Stimulated activated CD8-positive, alpha-beta memory T cell treated with anti-CD3 and anti-CD28 coated beads, Interleukin-4, amount 100 ng/mL, for 48 hours (primary cell): ENCODE data around the gene PARS2.

ENCODE experiments used
- DNase-seq: peaks from one replicate; pipeline ENCODE4 v3.0.0-alpha.2; 2020

Gene PARS2

GRCh38 chr1:54721719-54722118 lies 42.6 kb downstream of the PARS2 start:
- no peak for DNase-seq

DNA sequence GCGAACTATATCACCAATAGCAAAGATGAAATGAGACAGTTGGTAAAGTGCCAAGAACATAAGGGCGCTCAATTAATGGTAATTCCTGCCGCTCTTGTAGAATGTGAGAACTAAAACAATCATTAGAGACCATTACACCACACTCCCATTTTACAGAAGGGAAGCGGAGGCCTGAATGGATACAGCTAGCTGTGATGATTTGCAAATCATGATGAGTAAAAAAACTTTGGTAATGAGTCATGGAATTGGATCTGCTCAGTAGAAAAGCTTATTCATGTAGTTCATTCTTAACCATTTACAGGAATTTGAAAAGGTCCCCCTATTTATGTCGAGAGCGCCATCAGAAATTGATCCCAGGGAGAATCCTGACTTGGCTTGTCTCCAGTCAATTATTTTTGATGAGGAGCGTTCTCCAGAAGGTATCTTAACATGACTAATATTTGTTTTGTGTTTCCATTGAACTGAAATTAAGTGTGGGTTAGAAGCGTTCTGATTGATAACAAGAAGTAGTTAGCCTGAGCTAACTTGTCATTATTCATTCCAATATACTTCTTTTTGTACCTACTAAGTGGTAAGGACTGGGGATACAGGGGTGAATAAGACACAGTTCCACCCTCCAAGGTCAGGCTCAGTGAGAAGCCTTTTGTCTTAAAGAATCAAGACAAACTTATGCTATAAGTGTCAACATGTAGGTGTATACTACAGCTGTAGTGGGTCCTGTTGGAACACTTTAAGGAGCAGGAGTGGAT lies 47.9 kb downstream of the PARS2 start:
- peak; percentile 30 for DNase-seq

DNA sequence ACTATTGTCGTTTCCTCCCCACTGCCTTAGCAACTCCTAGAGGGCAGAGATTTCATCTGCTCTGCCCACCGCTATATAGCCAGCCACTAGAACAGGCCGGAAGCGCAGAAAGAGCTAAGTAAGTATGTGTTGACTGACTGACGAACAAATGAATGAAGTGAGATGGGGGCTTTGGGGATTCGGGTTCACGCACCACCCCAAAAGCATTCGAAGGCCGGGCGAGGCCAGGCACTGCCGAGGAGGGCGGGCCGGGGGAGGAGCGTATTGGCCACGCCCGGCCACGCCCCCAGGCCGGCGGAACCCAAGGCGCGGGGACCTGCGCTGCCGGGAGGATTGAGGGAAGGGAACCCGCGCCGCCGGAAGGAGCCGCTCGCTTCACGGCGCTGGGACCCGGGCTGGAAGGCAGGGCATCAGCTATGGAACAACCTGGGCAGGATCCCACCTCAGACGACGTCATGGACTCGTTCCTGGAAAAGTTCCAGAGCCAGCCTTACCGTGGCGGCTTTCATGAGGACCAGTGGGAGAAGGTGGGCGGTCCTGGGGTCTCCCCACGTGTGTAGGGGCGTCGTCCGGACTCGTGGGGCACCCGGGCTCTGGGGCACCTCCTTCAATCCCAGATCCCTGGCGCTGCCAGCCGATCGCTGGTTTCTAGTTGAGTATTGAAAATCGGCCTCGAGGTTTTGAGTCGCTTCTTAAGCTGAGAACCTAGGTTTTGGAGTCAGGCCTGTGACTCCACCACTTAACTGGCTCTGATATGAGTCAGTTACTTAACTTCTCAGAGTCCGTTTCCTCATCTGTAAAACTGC lies 48.6 kb downstream of the PARS2 start, which contains the start of gene TTC4:
TSS of gene TTC4 (plus strand) at position 369 of the 806 bp plus-strand sequence. CDS start at position 417, 48 bp downstream.
- DNase-seq, result peak; percentile 87

DNA sequence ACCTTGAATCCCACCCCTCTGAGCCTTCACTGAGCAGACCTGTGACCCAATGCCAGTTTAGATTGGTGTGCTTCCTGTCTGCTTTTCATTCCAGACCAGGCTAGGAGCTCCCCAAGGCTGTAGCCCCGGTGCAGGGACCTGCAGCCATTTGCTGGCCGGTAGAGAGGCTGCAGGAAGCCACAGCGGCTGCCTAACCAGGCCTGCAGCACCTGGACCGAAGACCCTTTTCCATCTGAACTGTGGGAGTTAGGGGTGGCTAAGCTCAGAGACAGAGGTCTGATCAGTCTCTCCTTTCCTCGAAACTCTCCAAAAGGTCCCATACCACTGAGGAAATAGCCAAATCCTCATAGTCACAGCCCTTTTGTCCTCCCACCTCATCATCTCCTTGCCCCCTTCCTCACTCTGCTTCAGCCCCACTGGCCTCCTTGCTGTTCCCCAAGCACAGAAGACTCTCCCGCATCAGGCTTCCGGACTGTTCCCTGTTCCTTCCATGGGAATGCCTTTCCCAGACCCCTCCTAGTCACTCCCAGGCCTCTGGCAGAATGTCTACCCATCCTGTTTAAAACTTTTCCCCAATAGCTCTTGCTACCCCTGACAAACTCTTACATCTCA lies 49.3 kb downstream of the PARS2 start:
- no peak for DNase-seq

DNA sequence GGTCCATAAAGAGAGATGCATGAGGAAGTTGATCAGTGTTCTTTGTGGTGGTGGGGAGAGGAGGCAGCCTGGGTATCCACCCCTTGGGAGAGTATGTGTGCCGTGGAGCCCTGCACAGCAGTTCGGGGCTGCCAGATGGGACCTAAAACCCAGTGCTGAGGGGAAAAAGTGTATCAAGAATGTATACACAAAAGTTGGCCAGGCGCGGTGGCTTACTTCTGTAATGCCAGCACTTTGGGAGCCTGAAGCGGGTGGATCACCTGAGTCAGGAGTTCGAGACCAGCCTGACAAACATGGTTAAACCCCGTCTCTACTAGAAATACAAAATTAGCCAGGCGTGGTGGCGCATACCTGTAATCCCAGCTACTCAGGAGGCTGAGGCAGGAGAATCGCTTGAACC lies 52.8 kb downstream of the PARS2 start:
- no peak for DNase-seq

DNA sequence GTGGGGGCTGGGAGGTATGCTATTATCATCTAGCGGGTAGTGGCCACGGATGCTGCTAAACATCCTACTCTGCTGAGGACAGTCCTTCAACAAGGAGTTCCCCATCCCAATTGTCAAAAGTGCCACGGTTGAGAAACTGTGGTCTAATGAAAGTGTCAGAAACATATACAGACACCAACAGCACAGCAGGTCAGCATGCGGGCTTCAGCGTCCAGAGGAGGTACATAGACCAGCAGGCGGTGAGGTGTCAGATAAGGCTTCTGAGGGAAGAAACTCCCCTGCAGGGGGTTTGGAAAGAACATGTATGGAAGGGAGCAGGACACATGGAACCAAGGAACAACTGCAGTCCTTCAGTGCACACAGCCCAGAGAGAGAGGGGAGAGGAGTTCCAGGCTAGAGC lies 53.5 kb downstream of the PARS2 start:
- no peak for DNase-seq

GRCh38 chr1:54710434-54710833 lies 53.9 kb downstream of the PARS2 start:
- no peak for DNase-seq

DNA sequence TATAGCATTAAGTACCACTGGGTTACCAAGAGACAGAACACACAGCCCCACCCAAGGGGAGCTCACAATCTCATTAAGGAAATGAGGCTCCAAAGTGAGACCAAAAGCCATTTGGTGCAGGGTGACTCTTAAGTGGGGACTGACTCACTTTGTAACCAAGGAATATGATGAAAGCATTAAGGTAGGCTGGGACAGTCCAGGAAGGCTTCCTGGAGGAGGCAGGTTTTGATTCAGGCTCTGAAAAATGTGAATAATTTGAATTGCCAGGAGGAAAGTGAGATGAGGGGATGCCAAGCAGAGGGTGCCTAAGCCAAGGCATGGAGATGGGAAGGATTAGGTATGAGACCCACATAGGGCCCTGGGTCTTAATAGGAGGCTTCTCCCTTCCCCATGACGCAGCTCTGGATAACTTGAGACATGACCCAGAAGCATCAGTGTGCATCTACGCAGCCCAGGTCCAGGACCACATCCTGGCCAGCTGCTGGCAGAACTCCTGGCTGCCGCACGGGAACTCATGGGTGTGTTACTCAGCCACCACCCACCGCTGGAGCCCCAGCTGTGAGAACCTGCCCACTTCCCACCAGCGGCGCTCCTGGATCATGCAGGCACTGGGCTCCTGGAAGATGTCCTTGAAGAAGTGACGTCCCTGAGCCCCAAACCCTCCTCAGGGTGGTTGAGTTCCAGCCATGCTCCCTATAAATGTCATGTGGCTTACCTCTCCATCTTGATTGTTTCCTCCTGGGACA lies 54.6 kb downstream of the PARS2 start:
- no peak for DNase-seq

DNA sequence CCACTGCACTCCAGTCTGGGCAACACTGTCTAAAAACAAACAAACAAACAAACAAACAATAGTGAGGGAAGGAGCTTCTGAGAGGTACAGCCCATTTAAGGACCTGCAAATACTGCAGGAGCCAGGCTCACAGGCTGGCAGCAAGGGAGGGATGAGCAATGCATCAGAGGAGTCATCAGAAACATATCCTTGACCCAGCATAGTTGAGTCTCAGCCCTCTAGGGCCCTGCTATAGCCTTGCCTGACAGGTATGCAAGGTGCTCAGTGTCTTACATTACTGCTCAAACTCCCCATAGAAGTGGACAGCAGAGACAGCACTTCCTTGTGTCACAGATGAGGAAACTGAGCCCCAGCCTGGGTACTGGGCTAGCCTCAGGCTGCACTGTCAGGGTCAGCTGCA lies 55.9 kb downstream of the PARS2 start:
- DNase-seq, result no peak
